ENCODE measurements around the gene ATP6AP1. TPM values are rescaled to one million over a fixed set of nuclear protein-coding genes. Genes with fewer than 3 reads are reported as not detected.
A peak's percentile ranks its signal among the peaks of the same experiment; 100 is the strongest.
"Not testable (repeated sequence)": the region's sequence is repeated elsewhere in the genome, so short reads cannot be mapped to it uniquely, and the experiment has no call there.

Gene ATP6AP1
- total RNA-seq, 6 donors from 2014 or later = 70.3 to 183 (median 108) TPM

GRCh38 chrX:154396973-154397887 lies 31.2 kb upstream of the ATP6AP1 start:
- Histone ChIP-seq H3K36me3 (peaks cover 0 to 30% (median 10%) of the 10 kb centered on the region in 4 donors), H3K4me1 (peaks cover 7 to 35% (median 7%) of the 10 kb centered on the region in 4 donors), H3K27ac (peak overlapping the region; percentile 95 to 98 (median 97)), H3K9me3 (peaks cover 0 to 14% (median 0%) of the 10 kb centered on the region in 4 donors), H3K4me3 (peak overlapping the region; percentile 28 to 77 (median 61)), H3K27me3 (no peaks in the 10 kb centered on the region)
- TF ChIP-seq POLR2AphosphoS5 (IDR thresholded peaks at IDR 0.05) = peak; percentile 27 to 28
- no peak for TF ChIP-seq POLR2A (IDR thresholded peaks at IDR 0.05)
- 43 to 47% methylated on average over 10 to 43 of the region's 53 CpGs for WGBS, 2 donors
- ATAC-seq (ENCODE audit: low FRiP score in 2 of 2) (peak; percentile 91 to 92), DNase-seq (peak; percentile 75 to 94)

GRCh38 chrX:154397888-154398667 lies 30.4 kb upstream of the ATP6AP1 start, which contains the start of gene RPL10:
TSS of gene RPL10 (plus strand) at chrX:154398377. CDS start at chrX:154398520, 143 bp downstream.
- WGBS, 2 donors = 40% methylated on average over 69 of the region's 69 CpGs; no CpG with 5 or more reads in 1 of the 2 donors
- Histone ChIP-seq H3K27me3 (no peaks in the 10 kb centered on the region), H3K4me3 (peak within 1 kb of the TSS; percentile 53 to 83 (median 73)), H3K9me3 (peaks cover 0 to 14% (median 0%) of the 10 kb centered on the region in 4 donors), H3K36me3 (peaks cover 0 to 34% (median 13%) of the 10 kb centered on the region in 4 donors), H3K27ac (peak within 1 kb of the TSS; percentile 95 to 98 (median 97)), H3K4me1 (peaks cover 7 to 35% (median 7%) of the 10 kb centered on the region in 4 donors)
- DNase-seq (peak; percentile 92 to 96), ATAC-seq (ENCODE audit: low FRiP score in 2 of 2) (peak; percentile 94)
- TF ChIP-seq POLR2AphosphoS5 (IDR thresholded peaks at IDR 0.05) = peak; percentile 99 to 100
- TF ChIP-seq POLR2A (IDR thresholded peaks at IDR 0.05) = peak; percentile 79 to 98 (median 91)
- TF ChIP-seq CTCF (IDR thresholded peaks at IDR 0.05) = no peak
- TF ChIP-seq EP300 (IDR thresholded peaks at IDR 0.05) = peak in 1 of 4 donors; percentile 89

- Histone ChIP-seq H3K4me1 (peaks cover 7 to 35% (median 7%) of the 10 kb centered on the region in 4 donors), H3K27ac (peak overlapping the region; percentile 95 to 98 (median 97)), H3K27me3 (no peaks in the 10 kb centered on the region), H3K4me3 (peak overlapping the region; percentile 53 to 83 (median 73)), H3K36me3 (peaks cover 0 to 37% (median 13%) of the 10 kb centered on the region in 4 donors), H3K9me3 (peaks cover 0 to 14% (median 0%) of the 10 kb centered on the region in 4 donors)
- TF ChIP-seq POLR2A (IDR thresholded peaks at IDR 0.05) = no peak
- peak in 1 of 2 donors; percentile 55 for TF ChIP-seq POLR2AphosphoS5 (IDR thresholded peaks at IDR 0.05)
- TF ChIP-seq CTCF (IDR thresholded peaks at IDR 0.05) = peak; percentile 74 to 89 (median 82)
- no peak for TF ChIP-seq EP300 (IDR thresholded peaks at IDR 0.05)
- ATAC-seq (ENCODE audit: low FRiP score in 2 of 2) = peak; percentile 78 to 84
- DNase-seq = peak; percentile 89
- WGBS, 2 donors = 0 to 43% methylated on average over 11 to 49 of the region's 49 CpGs
These were observed 29.6 kb upstream of the ATP6AP1 start for GRCh38 chrX:154398668-154399526.

GRCh38 chrX:154399527-154400368 lies 28.7 kb upstream of the ATP6AP1 start:
- no peak for ATAC-seq (ENCODE audit: low FRiP score in 2 of 2)
- Histone ChIP-seq H3K27me3 (no peaks in the 10 kb centered on the region), H3K27ac (peak overlapping the region; percentile 95 to 98 (median 97)), H3K36me3 (peaks cover 0 to 37% (median 13%) of the 10 kb centered on the region in 4 donors), H3K4me1 (peaks cover 7 to 35% (median 7%) of the 10 kb centered on the region in 4 donors), H3K4me3 (peak overlapping the region; percentile 53 to 83 (median 73)), H3K9me3 (peaks cover 0 to 14% (median 0%) of the 10 kb centered on the region in 4 donors)
- no peak for DNase-seq
- TF ChIP-seq EP300 (IDR thresholded peaks at IDR 0.05) (no peak), POLR2A (IDR thresholded peaks at IDR 0.05) (no peak), CTCF (IDR thresholded peaks at IDR 0.05) (no peak), POLR2AphosphoS5 (IDR thresholded peaks at IDR 0.05) (no peak)
- 9 to 64% methylated on average over 8 to 14 of the region's 14 CpGs for WGBS, 2 donors

GRCh38 chrX:154400369-154400817 lies 28.1 kb upstream of the ATP6AP1 start:
- H3K4me3 ChIP-seq = peak overlapping the region in 1 of 4 donors; percentile 77
- 71 to 80% methylated on average over 1 to 6 of the region's 6 CpGs for WGBS, 2 donors

More at GRCh38 chrX:154400369-154400817, 28.1 kb upstream of the ATP6AP1 start:
- peaks cover 0 to 37% (median 13%) of the 10 kb centered on the region in 4 donors for H3K36me3 ChIP-seq
- H3K4me1 ChIP-seq = peaks cover 7 to 35% (median 7%) of the 10 kb centered on the region in 4 donors
- not testable (repeated sequence) for H3K27ac ChIP-seq; ATAC-seq (ENCODE audit: low FRiP score in 2 of 2); H3K27me3 ChIP-seq; DNase-seq
- H3K9me3 ChIP-seq = peaks cover 0 to 14% (median 0%) of the 10 kb centered on the region in 4 donors

Measured in upper lobe of left lung (tissue), 6 donors.